H9 (cell line): ENCODE data around the gene AHNAK2. TPM values are rescaled to one million over a fixed set of nuclear protein-coding genes. Genes with fewer than 3 reads are reported as not detected.
"Not testable (repeated sequence)": the region's sequence is repeated elsewhere in the genome, so short reads cannot be mapped to it uniquely, and the experiment has no call there.

ENCODE experiments used
- DNase-seq: peaks from one replicate; pipeline ENCODE4 v3.0.0-alpha.2; 2017
- H2AFZ ChIP-seq: one replicate; pipeline ENCODE4 v1.6.1; 2013; ENCODE audit warnings: mild to moderate bottlenecking, low read length, control low read depth, moderate library complexity
- H2AK5ac ChIP-seq: 2 replicates; pipeline ENCODE4 v1.6.1; 2013; ENCODE audit warnings: low read length, control low read depth, mixed read lengths; ENCODE audit not compliant: insufficient read length
- H2BK120ac ChIP-seq: one replicate; pipeline ENCODE4 v1.6.1; 2013; ENCODE audit warnings: low read depth, mild to moderate bottlenecking, low read length, control low read depth, inconsistent platforms; ENCODE audit not compliant: poor library complexity, severe bottlenecking
- H2BK12ac ChIP-seq: 2 replicates; pipeline ENCODE4 v1.6.1; 2013; ENCODE audit warnings: low read length, control low read depth, mixed read lengths, low read depth; ENCODE audit not compliant: insufficient read length
- H2BK15ac ChIP-seq: 2 replicates; pipeline ENCODE4 v1.6.1; 2013; ENCODE audit warnings: low read depth, low read length, control low read depth
- H2BK20ac ChIP-seq: one replicate; pipeline ENCODE4 v1.6.1; 2013; ENCODE audit warnings: low read depth, mild to moderate bottlenecking, low read length, control low read depth, inconsistent platforms; ENCODE audit not compliant: poor library complexity, severe bottlenecking
- H2BK5ac ChIP-seq: 2 replicates; pipeline ENCODE4 v1.6.1; 2013; ENCODE audit warnings: low read length, control low read depth, mixed read lengths; ENCODE audit not compliant: insufficient read length
- H3K14ac ChIP-seq: 2 replicates; pipeline ENCODE4 v1.6.1; 2013; ENCODE audit warnings: low read length, control low read depth; ENCODE audit not compliant: insufficient read depth
- H3K18ac ChIP-seq: 2 replicates; pipeline ENCODE4 v1.6.1; 2013; ENCODE audit warnings: low read depth, mild to moderate bottlenecking, mixed read lengths, low read length, control low read depth; ENCODE audit not compliant: insufficient read length
- H3K23ac ChIP-seq: 2 replicates; pipeline ENCODE4 v1.6.1; 2013; ENCODE audit warnings: low read length, control low read depth, mixed read lengths, low read depth; ENCODE audit not compliant: insufficient read length
- H3K23me2 ChIP-seq: 2 replicates; pipeline ENCODE4 v1.6.1; 2013; ENCODE audit warnings: low read depth, mild to moderate bottlenecking, mixed read lengths, low read length, control low read depth; ENCODE audit not compliant: insufficient read length, poor library complexity, severe bottlenecking
- H3K27ac ChIP-seq: 2 replicates; pipeline ENCODE4 v1.5.1; 2013; ENCODE audit warnings: low read length, control low read depth, mixed read lengths, low read depth; ENCODE audit not compliant: insufficient read length
- H3K27me3 ChIP-seq: 2 replicates; pipeline ENCODE4 v1.6.1; 2013; ENCODE audit warnings: low read length, control low read depth, inconsistent platforms; ENCODE audit not compliant: insufficient read depth
- H3K4ac ChIP-seq: 2 replicates; pipeline ENCODE4 v1.6.1; 2013; ENCODE audit warnings: low read depth, mild to moderate bottlenecking, control low read depth, inconsistent platforms, low read length, moderate library complexity
- H3K4me1 ChIP-seq: 2 replicates; pipeline ENCODE4 v1.6.1; 2013; ENCODE audit warnings: low read length, control low read depth, inconsistent platforms; ENCODE audit not compliant: insufficient read depth
- H3K4me2 ChIP-seq: 2 replicates; pipeline ENCODE4 v1.6.1; 2013; ENCODE audit warnings: low read length, control low read depth, mixed read lengths; ENCODE audit not compliant: insufficient read length, insufficient read depth
- H3K56ac ChIP-seq: 2 replicates; pipeline ENCODE4 v1.6.1; 2013; ENCODE audit warnings: low read depth, mild to moderate bottlenecking, mixed read lengths, low read length, control low read depth; ENCODE audit not compliant: insufficient read length
- H3K79me1 ChIP-seq: 2 replicates; pipeline ENCODE4 v1.6.1; 2013; ENCODE audit warnings: low read depth, mild to moderate bottlenecking, moderate library complexity, low read length, control low read depth, inconsistent platforms; ENCODE audit not compliant: insufficient read depth, poor library complexity, severe bottlenecking
- H3K79me2 ChIP-seq: 2 replicates; pipeline ENCODE4 v1.6.1; 2013; ENCODE audit warnings: low read length, control low read depth, inconsistent platforms; ENCODE audit not compliant: insufficient read depth
- H3K9ac ChIP-seq: 2 replicates; pipeline ENCODE4 v1.6.1; 2013; ENCODE audit warnings: low read length, control low read depth, mixed read lengths; ENCODE audit not compliant: insufficient read length; ENCODE audit errors: extremely low read depth
- H3K9me3 ChIP-seq: one replicate; pipeline ENCODE4 v1.6.1; 2013; ENCODE audit warnings: low read depth, low read length, inconsistent platforms; ENCODE audit not compliant: control insufficient read depth
- H3T11ph ChIP-seq: one replicate; pipeline ENCODE4 v1.6.1; 2013; ENCODE audit warnings: mild to moderate bottlenecking, low read length, control low read depth, inconsistent platforms
- H4K20me1 ChIP-seq: one replicate; pipeline ENCODE4 v1.6.1; 2013; ENCODE audit not compliant: control insufficient read depth, insufficient read length, insufficient read depth
- H4K5ac ChIP-seq: 2 replicates; pipeline ENCODE4 v1.6.1; 2013; ENCODE audit warnings: low read depth, mild to moderate bottlenecking, mixed read lengths, low read length, control low read depth; ENCODE audit not compliant: insufficient read length
- H4K8ac ChIP-seq: replicated peaks from 2 replicates; pipeline ENCODE4 v1.6.1; 2013; ENCODE audit warnings: low read length, control low read depth, mixed read lengths, low read depth; ENCODE audit not compliant: insufficient read length
- H4K91ac ChIP-seq: 2 replicates; pipeline ENCODE4 v1.6.1; 2013; ENCODE audit warnings: low read depth, mild to moderate bottlenecking, moderate library complexity, mixed read lengths, low read length, control low read depth; ENCODE audit not compliant: insufficient read length
- H3K27ac Mint-ChIP-seq, 3 experiments: 2 replicates in 2 of 3; 3 replicates in 1 of 3; pipeline ENCODE4 v1.8.0; 2020 to 2021; ENCODE audit warnings: mixed read lengths in 3 of 3, mild to moderate bottlenecking in 1 of 3, moderate library complexity in 1 of 3
- H3K27me3 Mint-ChIP-seq: 2 replicates; pipeline ENCODE4 v1.8.0; 2021; ENCODE audit warnings: low read depth, mild to moderate bottlenecking, moderate library complexity, mixed read lengths
- H3K36me3 Mint-ChIP-seq, 3 experiments: 2 replicates in 2 of 3; 3 replicates in 1 of 3; pipeline ENCODE4 v1.8.0; 2020 to 2021; ENCODE audit warnings: low read depth in 3 of 3, mixed read lengths in 3 of 3; ENCODE audit not compliant: insufficient read depth in 1 of 3
- H3K4me1 Mint-ChIP-seq, 2 experiments: 2 replicates each; pipeline ENCODE4 v1.8.0; 2020; ENCODE audit warnings: mixed read lengths in 2 of 2
- H3K4me3 Mint-ChIP-seq, 2 experiments: 2 replicates in 1 of 2; 3 replicates in 1 of 2; pipeline ENCODE4 v1.8.0; 2020 to 2021; ENCODE audit warnings: mild to moderate bottlenecking in 2 of 2, mixed read lengths in 2 of 2, moderate library complexity in 1 of 2
- H3K9me3 Mint-ChIP-seq, 2 experiments: 2 replicates in 1 of 2; 3 replicates in 1 of 2; pipeline ENCODE4 v1.8.0; 2020; ENCODE audit warnings: mild to moderate bottlenecking in 2 of 2, mixed read lengths in 2 of 2, moderate library complexity in 1 of 2
- WGBS: extraction: QIAGEN DNeasy Blood & Tissue Kit; methylation state at CpG from one replicate; pipeline ENCODE4 v1.1.7; 2013; ENCODE audit warnings: missing lambda C conversion rate, low lambda C conversion rate, mixed read lengths; ENCODE audit not compliant: insufficient read length; ENCODE audit errors: extremely low coverage; 5-methylcytosine and 5-hydroxymethylcytosine counted together
- total RNA-seq: library from RNA; stranded (reverse); gene quantifications from 2 replicates; pipeline ENCODE4 v1.2.1, GENCODE V29; 2021
- TF ChIP-seq, protein P1 (sequence below): fragments of 200-600 bp; sonication (generic); conservative IDR thresholded peaks from 3 replicates; pipeline ENCODE4 v1.8.0; 2021; ENCODE audit warnings: antibody characterized with exemption, mild to moderate bottlenecking

AHNAK2 gene
- total RNA-seq, 1 experiment from 2014 or later: 2.8 TPM

DNA sequence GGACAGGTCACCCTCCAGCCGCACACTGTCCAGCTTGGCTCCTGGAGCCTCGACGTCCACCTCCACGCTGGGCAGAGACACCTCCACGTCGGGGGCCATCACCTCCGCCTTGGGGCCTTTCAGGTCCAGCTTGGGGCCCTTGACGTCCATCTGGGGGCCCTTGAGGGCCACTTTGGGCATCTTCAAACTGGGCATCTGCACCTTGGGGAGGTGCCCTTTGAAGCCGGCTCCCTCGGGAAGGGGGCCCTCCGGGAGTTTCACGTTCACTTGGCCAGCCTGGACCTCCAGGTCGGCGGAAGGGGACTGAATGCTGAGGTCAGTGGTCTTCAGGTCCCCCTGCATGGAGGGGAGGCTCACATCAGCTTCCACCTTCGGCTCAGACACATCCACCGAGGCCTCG is 28.2 kb downstream of the AHNAK2 start:
- no peaks in the 10 kb centered on the region for H4K20me1 ChIP-seq
- H3K9me3 Mint-ChIP-seq: peaks cover 0 to 33% of the 10 kb centered on the region in 2 experiments; a peak in 2 of 5 replicates
- H2BK15ac ChIP-seq: no peak overlapping the region
- no peak overlapping the region for H3K23ac ChIP-seq
- H3K23me2 ChIP-seq: no peaks in the 10 kb centered on the region
- no CpG with 5 or more reads among the region's 17 CpGs for WGBS
- no peak overlapping the region for H2BK20ac ChIP-seq
- no peaks in the 10 kb centered on the region for H3K4me1 ChIP-seq
- no peak overlapping the region for H2BK5ac ChIP-seq
- H3K4me1 Mint-ChIP-seq: no peaks in the 10 kb centered on the region
- H3K79me1 ChIP-seq: no peaks in the 10 kb centered on the region
- H3K4me3 Mint-ChIP-seq: no peak overlapping the region
- TF ChIP-seq, protein P1, sequence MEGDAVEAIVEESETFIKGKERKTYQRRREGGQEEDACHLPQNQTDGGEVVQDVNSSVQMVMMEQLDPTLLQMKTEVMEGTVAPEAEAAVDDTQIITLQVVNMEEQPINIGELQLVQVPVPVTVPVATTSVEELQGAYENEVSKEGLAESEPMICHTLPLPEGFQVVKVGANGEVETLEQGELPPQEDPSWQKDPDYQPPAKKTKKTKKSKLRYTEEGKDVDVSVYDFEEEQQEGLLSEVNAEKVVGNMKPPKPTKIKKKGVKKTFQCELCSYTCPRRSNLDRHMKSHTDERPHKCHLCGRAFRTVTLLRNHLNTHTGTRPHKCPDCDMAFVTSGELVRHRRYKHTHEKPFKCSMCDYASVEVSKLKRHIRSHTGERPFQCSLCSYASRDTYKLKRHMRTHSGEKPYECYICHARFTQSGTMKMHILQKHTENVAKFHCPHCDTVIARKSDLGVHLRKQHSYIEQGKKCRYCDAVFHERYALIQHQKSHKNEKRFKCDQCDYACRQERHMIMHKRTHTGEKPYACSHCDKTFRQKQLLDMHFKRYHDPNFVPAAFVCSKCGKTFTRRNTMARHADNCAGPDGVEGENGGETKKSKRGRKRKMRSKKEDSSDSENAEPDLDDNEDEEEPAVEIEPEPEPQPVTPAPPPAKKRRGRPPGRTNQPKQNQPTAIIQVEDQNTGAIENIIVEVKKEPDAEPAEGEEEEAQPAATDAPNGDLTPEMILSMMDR: no peak
- no peak overlapping the region for H2BK12ac ChIP-seq
- no peak overlapping the region for H3K9ac ChIP-seq
- H3K27ac Mint-ChIP-seq: no peak overlapping the region
- no peak overlapping the region for H4K8ac ChIP-seq
- H3K79me2 ChIP-seq: no peaks in the 10 kb centered on the region
- no peak overlapping the region for H3K18ac ChIP-seq
- H3K27me3 Mint-ChIP-seq: peaks cover 6% of the 10 kb centered on the region; the same call in 1 of the 2 replicates
- H3T11ph ChIP-seq: no peak overlapping the region
- H3K36me3 Mint-ChIP-seq: no peaks in the 10 kb centered on the region; a peak in 1 of 7 replicates
- H4K5ac ChIP-seq: no peak overlapping the region
- H3K9me3 ChIP-seq: no peaks in the 10 kb centered on the region
- H3K4me2 ChIP-seq: no peak overlapping the region
- H3K56ac ChIP-seq: no peak overlapping the region
- H3K4ac ChIP-seq: no peak overlapping the region
- no peak overlapping the region for H3K27ac ChIP-seq
- no peak overlapping the region for H2BK120ac ChIP-seq
- no peak overlapping the region for H2AK5ac ChIP-seq
- no peak overlapping the region for H3K14ac ChIP-seq
- no peak overlapping the region for H4K91ac ChIP-seq
- no peaks in the 10 kb centered on the region for H3K27me3 ChIP-seq
- H2AFZ ChIP-seq: no peak overlapping the region
- DNase-seq: no peak

DNA sequence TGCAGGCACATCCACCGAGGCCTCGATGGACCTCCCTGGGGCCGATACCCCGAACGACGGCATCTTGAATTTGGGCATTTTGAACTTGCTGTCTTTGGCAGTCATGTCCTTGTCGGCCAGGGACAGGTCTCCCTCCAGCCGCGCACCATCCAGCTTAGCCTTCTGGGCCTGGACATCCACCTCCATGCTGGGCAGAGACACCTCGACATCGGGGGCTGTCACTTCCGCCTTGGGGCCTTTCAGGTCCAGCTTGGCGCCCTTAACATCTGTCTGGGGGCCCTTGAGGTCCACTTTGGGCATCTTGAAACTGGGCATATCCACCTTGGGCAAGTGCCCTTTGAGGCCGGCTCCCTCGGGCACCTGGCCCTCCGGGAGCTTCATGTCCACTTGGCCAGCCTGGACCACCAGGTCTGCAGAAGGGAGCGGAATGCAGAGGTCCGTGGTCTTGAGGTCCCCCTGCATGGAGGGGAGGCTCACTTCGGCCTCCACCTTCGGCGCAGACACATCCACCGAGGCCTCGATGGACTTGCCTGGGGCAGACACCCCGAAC is 28.7 kb downstream of the AHNAK2 start:
- H2BK20ac ChIP-seq, H3K27me3 ChIP-seq, H3K27me3 Mint-ChIP-seq, H3K9ac ChIP-seq, H2AFZ ChIP-seq, H3K27ac ChIP-seq, H4K91ac ChIP-seq, H4K5ac ChIP-seq, H3K18ac ChIP-seq, H3K4me3 Mint-ChIP-seq, H3K79me1 ChIP-seq, H4K8ac ChIP-seq, H2BK15ac ChIP-seq, H3K36me3 Mint-ChIP-seq, H3T11ph ChIP-seq, H2AK5ac ChIP-seq, H2BK12ac ChIP-seq, H4K20me1 ChIP-seq, H3K4ac ChIP-seq, H3K9me3 ChIP-seq, H2BK120ac ChIP-seq, H3K56ac ChIP-seq, DNase-seq, H3K27ac Mint-ChIP-seq, H3K23me2 ChIP-seq, H3K23ac ChIP-seq, H3K4me1 ChIP-seq, H3K4me1 Mint-ChIP-seq, H3K14ac ChIP-seq, H3K4me2 ChIP-seq, H2BK5ac ChIP-seq, H3K79me2 ChIP-seq: not testable (repeated sequence)
- WGBS: no CpG with 5 or more reads among the region's 24 CpGs
- peaks cover 0 to 33% of the 10 kb centered on the region in 2 experiments; a peak in 2 of 5 replicates for H3K9me3 Mint-ChIP-seq
